Mesothelial cell of epicardium (in vitro differentiated cells): Measurements from ENCODE around the gene PRG2. TPM values are rescaled to one million over a fixed set of nuclear protein-coding genes. Genes with fewer than 3 reads are reported as not detected.

Experiments used
- DNase-seq, 2 experiments: peaks; one replicate each; pipeline ENCODE4 v3.0.0; 2021; ENCODE audit warnings: low spot score in 2 of 2; ENCODE audit not compliant: unreplicated experiment in 2 of 2
- H3K27ac Mint-ChIP-seq: 2 replicates; pipeline ENCODE4 v1.8.0; 2021; ENCODE audit warnings: mixed read lengths
- H3K27me3 Mint-ChIP-seq: 2 replicates; pipeline ENCODE4 v1.8.0; 2021; ENCODE audit warnings: low read depth, mixed read lengths
- H3K36me3 Mint-ChIP-seq: 2 replicates; pipeline ENCODE4 v1.8.0; 2021; ENCODE audit warnings: mixed read lengths
- H3K4me1 Mint-ChIP-seq: 2 replicates; pipeline ENCODE4 v1.8.0; 2021; ENCODE audit warnings: mixed read lengths
- H3K4me3 Mint-ChIP-seq: 2 replicates; pipeline ENCODE4 v1.8.0; 2021; ENCODE audit warnings: mild to moderate bottlenecking, moderate library complexity, mixed read lengths
- H3K9me3 Mint-ChIP-seq: 2 replicates; pipeline ENCODE4 v1.8.0; 2021; ENCODE audit warnings: mixed read lengths
- total RNA-seq: library from RNA; stranded (reverse); gene quantifications from 3 replicates; pipeline ENCODE4 v1.2.1, GENCODE V29; 2021
- TF ChIP-seq, protein P1 (sequence below): fragments of 200-600 bp; sonication (generic); IDR thresholded peaks from one replicate; pipeline ENCODE4 v1.5.0; 2021; ENCODE audit warnings: antibody characterized with exemption; ENCODE audit not compliant: unreplicated experiment

PRG2 gene, protein sequence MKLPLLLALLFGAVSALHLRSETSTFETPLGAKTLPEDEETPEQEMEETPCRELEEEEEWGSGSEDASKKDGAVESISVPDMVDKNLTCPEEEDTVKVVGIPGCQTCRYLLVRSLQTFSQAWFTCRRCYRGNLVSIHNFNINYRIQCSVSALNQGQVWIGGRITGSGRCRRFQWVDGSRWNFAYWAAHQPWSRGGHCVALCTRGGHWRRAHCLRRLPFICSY
- 0.27 TPM in 1 of 3 replicates, not detected in the others for total RNA-seq

DNA sequence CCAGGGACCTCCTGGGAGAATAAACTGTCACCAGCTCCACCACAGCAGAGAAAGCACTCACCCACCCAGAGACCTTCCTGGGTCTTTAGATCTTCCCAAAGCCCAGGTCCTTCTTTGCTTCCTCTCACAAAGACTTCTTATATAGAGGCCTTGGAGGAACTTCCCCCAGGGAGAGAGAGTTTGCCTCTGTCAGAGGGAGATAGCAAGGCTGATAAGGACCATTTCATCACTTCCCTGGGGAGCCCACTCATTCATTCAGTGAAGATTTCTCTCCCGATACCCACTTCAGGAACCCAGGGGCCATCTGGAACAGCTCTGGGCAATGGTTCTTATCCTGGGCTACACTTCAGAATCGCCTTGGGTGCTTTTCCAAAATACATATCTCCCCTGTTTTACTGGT lies at the start of gene PRG2:
TSS of gene PRG2 (minus strand) at position 116 of the 400 bp plus-strand sequence. CDS start 706 bp downstream, outside the sequence.
- H3K27ac Mint-ChIP-seq = no peak within 1 kb of the TSS
- H3K4me3 Mint-ChIP-seq = no peak within 1 kb of the TSS
- H3K9me3 Mint-ChIP-seq = no peaks in the 10 kb centered on the region

DNA sequence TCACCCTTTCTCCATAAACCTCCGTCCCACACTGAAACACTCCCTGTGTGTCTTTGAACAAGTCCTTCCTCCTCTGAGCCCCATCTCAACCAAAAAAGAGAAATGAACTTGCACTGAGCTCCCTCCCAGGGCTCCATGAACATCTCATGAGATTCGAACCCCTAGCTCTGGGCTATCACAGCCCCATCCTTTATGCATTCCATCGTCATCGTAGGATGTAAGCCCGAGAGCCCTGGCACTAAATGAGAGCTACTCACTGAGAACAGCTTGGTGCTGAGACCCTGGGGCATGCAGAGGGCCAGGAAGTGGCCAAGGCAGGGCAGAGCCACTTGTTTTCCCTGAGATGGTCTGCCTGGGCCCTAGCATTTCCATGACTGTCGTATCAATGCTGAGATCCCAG lies 49.3 kb upstream of the PRG2 start:
- peaks cover 28% of the 10 kb centered on the region for H3K27me3 Mint-ChIP-seq
- H3K4me3 Mint-ChIP-seq = no peak overlapping the region
- no peaks in the 10 kb centered on the region for H3K36me3 Mint-ChIP-seq
- no peak for DNase-seq
- no peaks in the 10 kb centered on the region for H3K4me1 Mint-ChIP-seq
- TF ChIP-seq, protein P1, sequence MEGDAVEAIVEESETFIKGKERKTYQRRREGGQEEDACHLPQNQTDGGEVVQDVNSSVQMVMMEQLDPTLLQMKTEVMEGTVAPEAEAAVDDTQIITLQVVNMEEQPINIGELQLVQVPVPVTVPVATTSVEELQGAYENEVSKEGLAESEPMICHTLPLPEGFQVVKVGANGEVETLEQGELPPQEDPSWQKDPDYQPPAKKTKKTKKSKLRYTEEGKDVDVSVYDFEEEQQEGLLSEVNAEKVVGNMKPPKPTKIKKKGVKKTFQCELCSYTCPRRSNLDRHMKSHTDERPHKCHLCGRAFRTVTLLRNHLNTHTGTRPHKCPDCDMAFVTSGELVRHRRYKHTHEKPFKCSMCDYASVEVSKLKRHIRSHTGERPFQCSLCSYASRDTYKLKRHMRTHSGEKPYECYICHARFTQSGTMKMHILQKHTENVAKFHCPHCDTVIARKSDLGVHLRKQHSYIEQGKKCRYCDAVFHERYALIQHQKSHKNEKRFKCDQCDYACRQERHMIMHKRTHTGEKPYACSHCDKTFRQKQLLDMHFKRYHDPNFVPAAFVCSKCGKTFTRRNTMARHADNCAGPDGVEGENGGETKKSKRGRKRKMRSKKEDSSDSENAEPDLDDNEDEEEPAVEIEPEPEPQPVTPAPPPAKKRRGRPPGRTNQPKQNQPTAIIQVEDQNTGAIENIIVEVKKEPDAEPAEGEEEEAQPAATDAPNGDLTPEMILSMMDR = no peak
- no peak overlapping the region for H3K27ac Mint-ChIP-seq
- no peaks in the 10 kb centered on the region for H3K9me3 Mint-ChIP-seq

More for the DNA sequence above, at the start of gene PRG2:
- Mint-ChIP-seq H3K4me1 (no peaks in the 10 kb centered on the region), H3K36me3 (no peaks in the 10 kb centered on the region), H3K27me3 (peaks cover 78% of the 10 kb centered on the region)
- no peak for DNase-seq
- TF ChIP-seq, protein P1 = no peak

DNA sequence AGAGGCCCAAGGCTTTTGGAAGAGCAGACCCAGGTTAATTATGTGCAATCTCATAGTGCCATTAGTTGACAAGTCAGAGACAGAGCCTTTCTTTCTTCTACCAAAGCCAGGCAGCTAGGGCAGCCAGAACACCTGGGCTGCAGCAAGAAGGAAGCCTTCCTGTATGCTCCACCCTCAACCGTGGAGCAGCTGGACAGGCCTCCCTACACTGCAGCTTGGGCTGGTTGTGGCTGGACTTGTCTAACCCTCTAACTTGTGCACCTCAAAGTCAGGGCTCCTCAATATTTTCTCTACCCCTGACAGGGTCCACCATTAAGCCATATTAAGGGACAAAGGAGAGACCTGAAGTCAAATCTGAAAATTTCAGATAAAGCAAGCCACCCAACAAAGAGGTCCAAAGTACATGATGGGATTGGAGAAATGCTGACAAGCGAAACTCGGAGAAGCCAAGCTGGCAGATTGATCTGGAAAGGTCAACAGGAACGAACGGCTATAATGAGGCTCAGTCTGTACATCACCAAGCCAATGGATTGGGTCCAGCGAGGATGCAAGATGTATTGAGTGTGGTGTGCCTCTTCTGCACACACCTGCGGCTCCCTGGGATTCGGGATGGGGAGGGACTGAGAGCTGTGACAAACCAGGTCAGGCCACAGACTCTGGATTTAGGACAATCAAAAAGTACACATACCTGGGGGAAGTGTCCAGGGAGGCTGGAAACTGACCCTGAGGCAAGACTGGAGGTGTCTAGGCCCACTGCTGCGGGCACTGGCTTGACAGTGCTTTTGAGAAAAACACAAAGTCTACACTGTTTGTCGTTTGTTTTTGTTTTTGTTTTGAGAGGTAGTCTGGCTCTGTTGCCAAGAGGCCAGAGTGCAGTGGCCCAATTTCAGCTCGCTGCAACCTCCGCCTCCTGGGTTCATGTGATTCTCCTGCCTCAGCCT lies 48.2 kb upstream of the PRG2 start:
- Mint-ChIP-seq H3K4me3 (no peak overlapping the region), H3K36me3 (no peaks in the 10 kb centered on the region), H3K9me3 (no peaks in the 10 kb centered on the region), H3K4me1 (no peaks in the 10 kb centered on the region), H3K27me3 (peaks cover 36% of the 10 kb centered on the region), H3K27ac (no peak overlapping the region)
- DNase-seq = no peak
- TF ChIP-seq, protein P1 = no peak

DNA sequence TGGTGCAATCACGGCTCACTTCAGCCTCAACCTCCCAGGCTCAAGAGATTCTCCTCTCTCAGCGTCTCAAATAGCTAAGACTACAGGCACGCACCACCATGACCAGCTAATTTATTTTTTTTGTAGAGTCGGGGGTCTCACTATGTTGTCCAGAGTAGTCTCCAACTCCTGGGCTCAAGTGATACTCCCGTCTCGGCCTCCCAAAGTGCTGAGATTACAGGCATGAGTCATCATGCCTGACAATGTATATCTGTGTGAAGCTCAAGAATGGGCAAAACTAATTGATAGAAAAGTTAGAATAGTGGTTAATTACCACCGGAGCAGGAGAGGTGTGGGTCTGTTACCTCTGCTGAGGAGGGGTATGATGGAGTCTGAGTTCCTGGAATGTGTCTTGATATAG lies 45.6 kb upstream of the PRG2 start:
- DNase-seq = no peak
- Mint-ChIP-seq H3K36me3 (no peaks in the 10 kb centered on the region), H3K27me3 (peaks cover 47% of the 10 kb centered on the region), H3K4me1 (no peaks in the 10 kb centered on the region), H3K9me3 (no peaks in the 10 kb centered on the region), H3K27ac (no peak overlapping the region), H3K4me3 (no peak overlapping the region)
- TF ChIP-seq, protein P1 = no peak

DNA sequence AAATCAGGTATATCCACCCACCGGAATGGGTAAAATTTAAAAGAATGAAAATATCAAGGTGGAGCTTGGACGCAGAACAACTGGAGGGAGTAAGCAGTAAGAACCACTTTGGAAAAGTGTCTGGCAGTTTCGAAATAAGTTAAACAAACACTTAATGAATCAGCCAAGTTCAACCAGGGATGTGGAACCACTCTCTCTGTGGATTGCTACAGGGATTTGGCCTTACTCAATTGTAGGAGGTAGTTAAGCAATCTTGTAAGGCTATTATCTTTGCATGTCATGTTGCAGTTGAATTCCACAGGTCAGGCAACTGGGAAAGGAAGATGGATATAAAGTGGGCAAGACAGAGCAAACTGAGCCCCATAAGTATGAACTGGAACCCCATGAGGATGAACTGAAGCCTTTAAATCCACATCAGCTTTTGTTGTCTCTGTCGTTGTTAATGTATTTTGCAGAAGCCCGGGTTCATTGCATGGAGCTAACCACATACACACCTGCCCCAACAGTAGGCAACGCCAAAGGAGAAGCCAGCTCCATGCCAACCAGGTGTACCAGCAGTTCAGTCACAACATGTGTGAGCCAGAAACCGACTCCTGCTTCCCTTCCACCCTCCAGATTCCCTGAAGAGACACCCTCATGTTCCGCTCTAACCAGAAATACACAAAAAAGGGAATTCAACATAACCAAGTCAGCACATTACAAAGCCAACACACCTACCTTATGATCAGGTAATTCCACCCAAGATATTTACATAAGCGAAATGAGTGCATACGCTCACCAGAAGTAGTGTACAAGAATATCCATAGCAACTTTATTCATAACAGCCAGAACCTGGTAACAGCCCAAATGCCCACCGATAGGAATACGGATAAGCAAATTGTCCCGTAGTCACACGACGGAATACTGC lies 44.4 kb upstream of the PRG2 start:
- H3K27me3 Mint-ChIP-seq = peaks cover 56% of the 10 kb centered on the region
- DNase-seq = no peak
- no peaks in the 10 kb centered on the region for H3K36me3 Mint-ChIP-seq

More for the DNA sequence above, 44.4 kb upstream of the PRG2 start:
- H3K27ac Mint-ChIP-seq = no peak overlapping the region
- H3K4me3 Mint-ChIP-seq = no peak overlapping the region
- no peaks in the 10 kb centered on the region for H3K9me3 Mint-ChIP-seq
- TF ChIP-seq, protein P1 = no peak
- H3K4me1 Mint-ChIP-seq = no peaks in the 10 kb centered on the region
